ENCODE data around the gene ZNF436. TPM values are rescaled to one million over a fixed set of nuclear protein-coding genes. Genes with fewer than 3 reads are reported as not detected.

The ZNF436 gene
- total RNA-seq, 1 donor = 32.9 TPM

Other genes with a start within 250 kb of the ZNF436 start
- gene LUZP1, start 201.0 kb downstream of the ZNF436 start, total RNA-seq = 29.5 and 30.0 TPM in 2 replicates
- gene HTR1D, start 152.3 kb downstream of the ZNF436 start, total RNA-seq = under 0.01 TPM in 1 of 2 replicates, not detected in the other
- gene HNRNPR, start 25.6 kb downstream of the ZNF436 start, total RNA-seq = 69.5 and 70.6 TPM in 2 replicates
- 28.9 and 31.5 TPM in 2 replicates for gene TCEA3, start 54.9 kb upstream of the ZNF436 start, total RNA-seq
- 107 and 119 TPM in 2 replicates for gene ASAP3, start 114.3 kb upstream of the ZNF436 start, total RNA-seq
- gene E2F2, start 161.4 kb upstream of the ZNF436 start, total RNA-seq = under 0.01 and 0.29 TPM in 2 replicates
- 177 and 240 TPM in 2 replicates for gene ID3, start 189.7 kb upstream of the ZNF436 start, total RNA-seq